ENCODE results near the gene LBH. TPM values are rescaled to one million over a fixed set of nuclear protein-coding genes. Genes with fewer than 3 reads are reported as not detected.

LBH gene
- total and polyA plus RNA-seq, 12 donors, result 35.9 to 204 (median 149) TPM

GRCh38 chr2:30269771-30270145 lies 38.4 kb downstream of the LBH start:
- Histone ChIP-seq H3K4me1 (peaks cover 6 to 53% (median 30%) of the 10 kb centered on the region in 9 donors), H3K27ac (peak overlapping the region in 1 of 10 donors; percentile 57), H3K36me3 (no peaks in the 10 kb centered on the region), H3K9me3 (peaks cover 0 to 8% (median 0%) of the 10 kb centered on the region in 11 donors), H3K4me3 (no peak overlapping the region), H3K27me3 (no peaks in the 10 kb centered on the region)
- intact Hi-C loops (cut with DNase I), result no loop called here
- no peak for ATAC-seq
- TF ChIP-seq CTCF (IDR thresholded peaks at IDR 0.05), result no peak
- DNase-seq, result no peak
- WGBS, 2 donors, result 69 to 72% methylated on average over 5 of the region's 5 CpGs

GRCh38 chr2:30270166-30270565 lies 38.8 kb downstream of the LBH start:
- no peak for TF ChIP-seq CTCF (IDR thresholded peaks at IDR 0.05)
- intact Hi-C loops (cut with DNase I), result no loop called here
- DNase-seq (no peak), ATAC-seq (no peak)
- Histone ChIP-seq H3K27ac (peak overlapping the region in 1 of 10 donors; percentile 57), H3K36me3 (no peaks in the 10 kb centered on the region), H3K9me3 (peaks cover 0 to 4% (median 0%) of the 10 kb centered on the region in 11 donors), H3K4me3 (no peak overlapping the region), H3K27me3 (no peaks in the 10 kb centered on the region), H3K4me1 (peaks cover 6 to 57% (median 30%) of the 10 kb centered on the region in 9 donors)
- 75 to 90% methylated on average over 3 of the region's 3 CpGs for WGBS, 2 donors

GRCh38 chr2:30271301-30271700 lies 40.0 kb downstream of the LBH start:
- Histone ChIP-seq H3K27ac (no peak overlapping the region), H3K36me3 (no peaks in the 10 kb centered on the region), H3K4me1 (peaks cover 2 to 52% (median 21%) of the 10 kb centered on the region in 9 donors), H3K4me3 (no peak overlapping the region), H3K9me3 (no peaks in the 10 kb centered on the region), H3K27me3 (no peaks in the 10 kb centered on the region)
- TF ChIP-seq CTCF (IDR thresholded peaks at IDR 0.05), result no peak
- DNase-seq (no peak), ATAC-seq (no peak)
- WGBS, 2 donors, result 90 to 94% methylated on average over 5 of the region's 5 CpGs
- intact Hi-C loops (cut with DNase I), result no loop called here

- Histone ChIP-seq H3K27ac (no peak overlapping the region), H3K36me3 (no peaks in the 10 kb centered on the region), H3K4me1 (peaks cover 0 to 46% (median 14%) of the 10 kb centered on the region in 9 donors), H3K4me3 (no peak overlapping the region), H3K9me3 (no peaks in the 10 kb centered on the region), H3K27me3 (no peaks in the 10 kb centered on the region)
- intact Hi-C loops (cut with DNase I), result no loop called here
- TF ChIP-seq CTCF (IDR thresholded peaks at IDR 0.05), result no peak
- no peak for DNase-seq
- ATAC-seq, result no peak
- WGBS, 2 donors, result 93 to 95% methylated on average over 8 of the region's 8 CpGs
Observed at GRCh38 chr2:30272286-30272685, 41.0 kb downstream of the LBH start.
